Activated CD4-positive, alpha-beta T cell treated with anti-CD3 and anti-CD28 coated beads, Interleukin-2, amount 10 ng/mL, durations not matched to agents 24 days and 14 days (primary cell): ENCODE measurements around the gene KCNQ1OT1. TPM values are rescaled to one million over a fixed set of nuclear protein-coding genes. Genes with fewer than 3 reads are reported as not detected.

Experiments used
- DNase-seq: peaks from one replicate; pipeline ENCODE4 v3.0.0; 2022
- H3K27ac Mint-ChIP-seq: one replicate; pipeline ENCODE4 v1.8.0; 2022; ENCODE audit warnings: mild to moderate bottlenecking, mixed read lengths
- H3K27me3 Mint-ChIP-seq: one replicate; pipeline ENCODE4 v1.8.0; 2022; ENCODE audit warnings: mixed read lengths
- H3K36me3 Mint-ChIP-seq: one replicate; pipeline ENCODE4 v1.8.0; 2022; ENCODE audit warnings: low read depth, mild to moderate bottlenecking, mixed read lengths
- H3K4me1 Mint-ChIP-seq: one replicate; pipeline ENCODE4 v1.8.0; 2021; ENCODE audit warnings: mixed read lengths
- H3K4me3 Mint-ChIP-seq: one replicate; pipeline ENCODE4 v1.8.0; 2022; ENCODE audit warnings: mild to moderate bottlenecking, moderate library complexity, mixed read lengths
- H3K9me3 Mint-ChIP-seq: one replicate; pipeline ENCODE4 v1.8.0; 2021; ENCODE audit warnings: mixed read lengths
- intact Hi-C: fragments of 100-400 bp; cut with micrococcal nuclease; formaldehyde crosslinking; loops from one replicate; pipeline ENCODE4 v1.15.1; 2023
- total RNA-seq: library from RNA; stranded (reverse); gene quantifications from 2 replicates; pipeline ENCODE4 v1.2.3, GENCODE V29; 2022

Gene KCNQ1OT1
- total RNA-seq, 1 donor from 2014 or later: 0.61 TPM

- Mint-ChIP-seq H3K27ac (no peak overlapping the region), H3K4me3 (no peak overlapping the region), H3K4me1 (no peaks in the 10 kb centered on the region), H3K36me3 (no peaks in the 10 kb centered on the region), H3K9me3 (no peaks in the 10 kb centered on the region), H3K27me3 (no peaks in the 10 kb centered on the region)
- no peak for DNase-seq
- intact Hi-C loops: no loop called here
Measured at GRCh38 chr11:2565447-2566222, 134.2 kb downstream of the KCNQ1OT1 start.

- Mint-ChIP-seq H3K4me1 (no peaks in the 10 kb centered on the region), H3K9me3 (no peaks in the 10 kb centered on the region)
Measured at GRCh38 chr11:2564588-2565425, 135.0 kb downstream of the KCNQ1OT1 start.

GRCh38 chr11:2564008-2564530 lies 135.7 kb downstream of the KCNQ1OT1 start:
- Mint-ChIP-seq H3K27ac (no peak overlapping the region), H3K27me3 (no peaks in the 10 kb centered on the region), H3K4me3 (no peak overlapping the region), H3K36me3 (no peaks in the 10 kb centered on the region), H3K4me1 (no peaks in the 10 kb centered on the region), H3K9me3 (no peaks in the 10 kb centered on the region)
- DNase-seq: no peak
- intact Hi-C loops: no loop called here

More at GRCh38 chr11:2564588-2565425, 135.0 kb downstream of the KCNQ1OT1 start:
- intact Hi-C loops: no loop called here
- H3K27ac Mint-ChIP-seq: no peak overlapping the region
- H3K4me3 Mint-ChIP-seq: no peak overlapping the region
- H3K27me3 Mint-ChIP-seq: no peaks in the 10 kb centered on the region
- DNase-seq: no peak
- H3K36me3 Mint-ChIP-seq: no peaks in the 10 kb centered on the region

GRCh38 chr11:2563213-2564007 lies 136.4 kb downstream of the KCNQ1OT1 start:
- DNase-seq: no peak
- no peaks in the 10 kb centered on the region for H3K36me3 Mint-ChIP-seq
- intact Hi-C loops: no loop called here
- no peaks in the 10 kb centered on the region for H3K9me3 Mint-ChIP-seq
- no peak overlapping the region for H3K27ac Mint-ChIP-seq
- H3K4me1 Mint-ChIP-seq: no peaks in the 10 kb centered on the region
- no peaks in the 10 kb centered on the region for H3K27me3 Mint-ChIP-seq
- H3K4me3 Mint-ChIP-seq: no peak overlapping the region

GRCh38 chr11:2562890-2563212 lies 136.9 kb downstream of the KCNQ1OT1 start:
- intact Hi-C loops: no loop called here
- no peak overlapping the region for H3K4me3 Mint-ChIP-seq
- no peaks in the 10 kb centered on the region for H3K9me3 Mint-ChIP-seq
- H3K36me3 Mint-ChIP-seq: no peaks in the 10 kb centered on the region
- no peaks in the 10 kb centered on the region for H3K27me3 Mint-ChIP-seq
- H3K4me1 Mint-ChIP-seq: no peaks in the 10 kb centered on the region
- no peak for DNase-seq
- no peak overlapping the region for H3K27ac Mint-ChIP-seq

GRCh38 chr11:2561696-2562581 lies 137.9 kb downstream of the KCNQ1OT1 start:
- no peak overlapping the region for H3K4me3 Mint-ChIP-seq
- H3K27ac Mint-ChIP-seq: no peak overlapping the region
- intact Hi-C loops: no loop called here
- H3K27me3 Mint-ChIP-seq: no peaks in the 10 kb centered on the region
- no peaks in the 10 kb centered on the region for H3K4me1 Mint-ChIP-seq
- no peaks in the 10 kb centered on the region for H3K36me3 Mint-ChIP-seq
- H3K9me3 Mint-ChIP-seq: no peaks in the 10 kb centered on the region
- DNase-seq: no peak

- Mint-ChIP-seq H3K4me3 (no peak overlapping the region), H3K27ac (no peak overlapping the region), H3K4me1 (no peaks in the 10 kb centered on the region), H3K9me3 (no peaks in the 10 kb centered on the region), H3K36me3 (no peaks in the 10 kb centered on the region), H3K27me3 (no peaks in the 10 kb centered on the region)
- DNase-seq: no peak
- intact Hi-C loops: no loop called here
Measured at GRCh38 chr11:2559527-2560311, 140.1 kb downstream of the KCNQ1OT1 start.

- no peak overlapping the region for H3K4me3 Mint-ChIP-seq
- intact Hi-C loops: no loop called here
Measured at GRCh38 chr11:2558861-2559526, 140.8 kb downstream of the KCNQ1OT1 start.

GRCh38 chr11:2558397-2558796 lies 141.4 kb downstream of the KCNQ1OT1 start:
- H3K27ac Mint-ChIP-seq: no peak overlapping the region
- H3K27me3 Mint-ChIP-seq: no peaks in the 10 kb centered on the region
- no peak for DNase-seq
- H3K36me3 Mint-ChIP-seq: no peaks in the 10 kb centered on the region
- intact Hi-C loops: no loop called here
- no peak overlapping the region for H3K4me3 Mint-ChIP-seq
- no peaks in the 10 kb centered on the region for H3K4me1 Mint-ChIP-seq
- H3K9me3 Mint-ChIP-seq: no peaks in the 10 kb centered on the region

More at GRCh38 chr11:2558861-2559526, 140.8 kb downstream of the KCNQ1OT1 start:
- Mint-ChIP-seq H3K27ac (no peak overlapping the region), H3K27me3 (no peaks in the 10 kb centered on the region), H3K9me3 (no peaks in the 10 kb centered on the region), H3K36me3 (no peaks in the 10 kb centered on the region), H3K4me1 (no peaks in the 10 kb centered on the region)
- DNase-seq: no peak

Other genes starting within 250 kb of the KCNQ1OT1 start
- 1.8 and 2.0 TPM in 2 replicates for gene CDKN1C, start 185.8 kb upstream of the KCNQ1OT1 start, total RNA-seq
- gene PHLDA2, start 229.4 kb upstream of the KCNQ1OT1 start, total RNA-seq: 25.5 and 26.7 TPM in 2 replicates